Neuronal stem cell (in vitro differentiated cells): ENCODE measurements around the gene SLC6A7.

ENCODE experiments used
- DNase-seq: peaks from one replicate; pipeline ENCODE4 v3.0.0-alpha.2; 2013; ENCODE audit warnings: low spot score
- H2AFZ ChIP-seq: one replicate; pipeline ENCODE4 v1.6.1; 2013; ENCODE audit warnings: mild to moderate bottlenecking, low read length, inconsistent platforms
- H2AK5ac ChIP-seq: 2 replicates; pipeline ENCODE4 v1.6.1; 2013; ENCODE audit warnings: low read depth, mild to moderate bottlenecking, inconsistent platforms, low read length, moderate library complexity, mixed read lengths
- H2BK120ac ChIP-seq: 2 replicates; pipeline ENCODE4 v1.6.1; 2013; ENCODE audit warnings: low read depth, mild to moderate bottlenecking, inconsistent platforms, low read length, moderate library complexity, mixed read lengths
- H2BK12ac ChIP-seq: one replicate; pipeline ENCODE4 v1.6.1; 2013; ENCODE audit warnings: low read length, inconsistent platforms
- H2BK15ac ChIP-seq: 2 replicates; pipeline ENCODE4 v1.6.1; 2013; ENCODE audit warnings: mild to moderate bottlenecking, low read length, inconsistent platforms, mixed read lengths
- H2BK5ac ChIP-seq: one replicate; pipeline ENCODE4 v1.6.1; 2013; ENCODE audit warnings: inconsistent platforms, mild to moderate bottlenecking, low read length, moderate library complexity
- H3K14ac ChIP-seq: one replicate; pipeline ENCODE4 v1.6.1; 2013; ENCODE audit warnings: low read length, inconsistent platforms
- H3K18ac ChIP-seq: 2 replicates; pipeline ENCODE4 v1.6.1; 2013; ENCODE audit warnings: low read length, inconsistent platforms
- H3K23ac ChIP-seq: 2 replicates; pipeline ENCODE4 v1.6.1; 2013; ENCODE audit warnings: low read depth, mild to moderate bottlenecking, mixed read lengths, low read length, inconsistent platforms; ENCODE audit not compliant: poor library complexity
- H3K27ac ChIP-seq: replicated peaks from 3 replicates; pipeline ENCODE4 v1.5.1; 2013; ENCODE audit warnings: low read length, inconsistent platforms
- H3K27me3 ChIP-seq, 3 experiments: 2 replicates each; pipeline ENCODE4 v1.6.1; 2013; ENCODE audit warnings: low read length in 3 of 3, mild to moderate bottlenecking in 2 of 3, inconsistent platforms in 1 of 3, low read depth in 1 of 3, mixed read lengths in 1 of 3, moderate library complexity in 1 of 3; ENCODE audit not compliant: control insufficient read depth in 3 of 3, insufficient read depth in 3 of 3
- H3K36me3 ChIP-seq, 2 donors: replicated peaks in 1 of 2; 2 replicates each; pipeline ENCODE4 v1.6.1; 2013; ENCODE audit warnings: low read length in 2 of 2; ENCODE audit not compliant: control insufficient read depth in 2 of 2, insufficient read depth in 2 of 2
- H3K4ac ChIP-seq: 2 replicates; pipeline ENCODE4 v1.6.1; 2013; ENCODE audit warnings: inconsistent platforms, mild to moderate bottlenecking, low read length, moderate library complexity
- H3K4me1 ChIP-seq, 2 donors: 1 replicate in 1 of 2; 2 replicates in 1 of 2; pipeline ENCODE4 v1.6.1; 2013; ENCODE audit warnings: low read length in 2 of 2, low read depth in 1 of 2; ENCODE audit not compliant: control insufficient read depth in 2 of 2, insufficient read depth in 1 of 2
- H3K4me2 ChIP-seq: one replicate; pipeline ENCODE4 v1.6.1; 2013; ENCODE audit warnings: mild to moderate bottlenecking, low read length, inconsistent platforms; ENCODE audit not compliant: insufficient read depth, poor library complexity, severe bottlenecking
- H3K4me3 ChIP-seq, 2 donors: 2 replicates each; pipeline ENCODE4 v1.5.1; 2013; ENCODE audit warnings: low read length in 2 of 2, mild to moderate bottlenecking in 2 of 2, inconsistent platforms in 1 of 2, moderate library complexity in 1 of 2
- H3K79me1 ChIP-seq: one replicate; pipeline ENCODE4 v1.6.1; 2013; ENCODE audit warnings: low read depth, mild to moderate bottlenecking, inconsistent platforms, low read length, moderate library complexity
- H3K9ac ChIP-seq: one replicate; pipeline ENCODE4 v1.6.1; 2013; ENCODE audit warnings: mild to moderate bottlenecking, low read depth, low read length, inconsistent platforms; ENCODE audit not compliant: poor library complexity
- H3K9me3 ChIP-seq, 2 donors: replicated peaks in 1 of 2; 2 replicates each; pipeline versions ENCODE3 to v1.6.1; 2013; ENCODE audit warnings: low read length in 2 of 2, mild to moderate bottlenecking in 2 of 2, inconsistent platforms in 1 of 2, low read depth in 1 of 2, mixed read lengths in 1 of 2, moderate library complexity in 1 of 2; ENCODE audit not compliant: control insufficient read depth in 2 of 2, insufficient read depth in 1 of 2
- H4K8ac ChIP-seq: one replicate; pipeline ENCODE4 v1.6.1; 2013; ENCODE audit warnings: low read depth, mild to moderate bottlenecking, inconsistent platforms, low read length, moderate library complexity
- H4K91ac ChIP-seq: one replicate; pipeline ENCODE4 v1.6.1; 2013; ENCODE audit warnings: low read length, low read depth, mild to moderate bottlenecking, inconsistent platforms; ENCODE audit not compliant: poor library complexity
- WGBS, 2 donors: extraction: QIAGEN DNeasy Blood & Tissue Kit; methylation state at CpG; one replicate each; pipeline ENCODE4 v1.1.7; 2013; ENCODE audit warnings: missing lambda C conversion rate in 2 of 2, mixed read lengths in 1 of 2; ENCODE audit not compliant: insufficient read length in 2 of 2, insufficient replicate concordance in 1 of 2; ENCODE audit errors: extremely low coverage in 2 of 2; 5-methylcytosine and 5-hydroxymethylcytosine counted together

The SLC6A7 gene

GRCh38 chr5:150184006-150184405 is 5.9 kb upstream of the SLC6A7 start:
- H2AFZ ChIP-seq = no peak overlapping the region
- peaks cover 1 to 77% (median 10%) of the 10 kb centered on the region in 3 experiments for H3K27me3 ChIP-seq
- no CpG with 5 or more reads among the region's 2 CpGs for WGBS, 2 donors

GRCh38 chr5:150184990-150185912 is 4.6 kb upstream of the SLC6A7 start:
- H3K79me1 ChIP-seq = no peaks in the 10 kb centered on the region
- H3K4ac ChIP-seq = no peak overlapping the region
- WGBS, 2 donors = no CpG with 5 or more reads among the region's 12 CpGs
- no peak overlapping the region for H3K4me2 ChIP-seq
- H3K27ac ChIP-seq = no peak overlapping the region
- H4K91ac ChIP-seq = no peak overlapping the region
- no peak overlapping the region for H2BK12ac ChIP-seq
- no peak overlapping the region for H3K9ac ChIP-seq
- no peak overlapping the region for H4K8ac ChIP-seq
- no peak overlapping the region for H3K14ac ChIP-seq
- no peak overlapping the region for H3K23ac ChIP-seq
- no peak overlapping the region for H2BK15ac ChIP-seq
- H2AFZ ChIP-seq = no peak overlapping the region
- H2BK120ac ChIP-seq = no peak overlapping the region
- no peaks in the 10 kb centered on the region for H3K4me1 ChIP-seq
- H3K9me3 ChIP-seq = peaks cover 0 to 2% of the 10 kb centered on the region in 2 donors
- H3K18ac ChIP-seq = no peak overlapping the region
- no peak for DNase-seq
- peaks cover 14 to 88% (median 23%) of the 10 kb centered on the region in 3 experiments for H3K27me3 ChIP-seq
- no peak overlapping the region for H3K4me3 ChIP-seq
- no peaks in the 10 kb centered on the region for H3K36me3 ChIP-seq
- no peak overlapping the region for H2BK5ac ChIP-seq
- H2AK5ac ChIP-seq = no peak overlapping the region

More at GRCh38 chr5:150184006-150184405, 5.9 kb upstream of the SLC6A7 start:
- no peak overlapping the region for H2BK12ac ChIP-seq
- H2BK120ac ChIP-seq = no peak overlapping the region
- H3K9ac ChIP-seq = no peak overlapping the region
- no peak overlapping the region for H3K4ac ChIP-seq
- DNase-seq = no peak
- H3K18ac ChIP-seq = no peak overlapping the region
- H4K91ac ChIP-seq = no peak overlapping the region
- no peak overlapping the region for H3K14ac ChIP-seq
- no peaks in the 10 kb centered on the region for H3K36me3 ChIP-seq
- H3K4me2 ChIP-seq = no peak overlapping the region
- H3K4me3 ChIP-seq = peak overlapping the region in 1 of 2 donors; percentile 58
- no peak overlapping the region for H3K27ac ChIP-seq
- H2AK5ac ChIP-seq = no peak overlapping the region
- no peak overlapping the region for H4K8ac ChIP-seq
- no peak overlapping the region for H2BK5ac ChIP-seq
- H3K23ac ChIP-seq = no peak overlapping the region
- no peaks in the 10 kb centered on the region for H3K9me3 ChIP-seq
- H2BK15ac ChIP-seq = no peak overlapping the region
- H3K4me1 ChIP-seq = no peaks in the 10 kb centered on the region
- no peaks in the 10 kb centered on the region for H3K79me1 ChIP-seq

- H3K9ac ChIP-seq = no peak overlapping the region
- H2BK12ac ChIP-seq = no peak overlapping the region
- peaks cover 19 to 96% (median 32%) of the 10 kb centered on the region in 3 experiments for H3K27me3 ChIP-seq
- H3K18ac ChIP-seq = no peak overlapping the region
- peaks cover 0 to 3% of the 10 kb centered on the region in 2 donors for H3K4me1 ChIP-seq
- no CpG with 5 or more reads among the region's 8 CpGs for WGBS, 2 donors
- no peak overlapping the region for H3K4me2 ChIP-seq
- H2AK5ac ChIP-seq = no peak overlapping the region
- no peak overlapping the region for H4K91ac ChIP-seq
- no peaks in the 10 kb centered on the region for H3K79me1 ChIP-seq
- no peaks in the 10 kb centered on the region for H3K36me3 ChIP-seq
- H2BK15ac ChIP-seq = no peak overlapping the region
- no peak overlapping the region for H3K14ac ChIP-seq
- no peak overlapping the region for H2BK120ac ChIP-seq
- H4K8ac ChIP-seq = no peak overlapping the region
- H2AFZ ChIP-seq = no peak overlapping the region
- peaks cover 0 to 2% of the 10 kb centered on the region in 2 donors for H3K9me3 ChIP-seq
- no peak overlapping the region for H3K4ac ChIP-seq
- H3K23ac ChIP-seq = no peak overlapping the region
- no peak overlapping the region for H2BK5ac ChIP-seq
- no peak overlapping the region for H3K4me3 ChIP-seq
- no peak for DNase-seq
- no peak overlapping the region for H3K27ac ChIP-seq
Observed at GRCh38 chr5:150186137-150186536, 3.7 kb upstream of the SLC6A7 start.

GRCh38 chr5:150186897-150187296 is 3.0 kb upstream of the SLC6A7 start:
- no peak overlapping the region for H3K4me2 ChIP-seq

More at GRCh38 chr5:150186897-150187296, 3.0 kb upstream of the SLC6A7 start:
- no peak overlapping the region for H4K8ac ChIP-seq
- H2BK5ac ChIP-seq = no peak overlapping the region
- H3K27ac ChIP-seq = no peak overlapping the region
- no peak overlapping the region for H3K23ac ChIP-seq
- no peak overlapping the region for H4K91ac ChIP-seq
- peaks cover 0 to 3% of the 10 kb centered on the region in 2 donors for H3K4me1 ChIP-seq
- H3K27me3 ChIP-seq = peaks cover 19 to 98% (median 36%) of the 10 kb centered on the region in 3 experiments
- no peak overlapping the region for H3K18ac ChIP-seq
- no peak for DNase-seq
- H3K14ac ChIP-seq = no peak overlapping the region
- H3K79me1 ChIP-seq = no peaks in the 10 kb centered on the region
- H3K9ac ChIP-seq = no peak overlapping the region
- H2BK12ac ChIP-seq = no peak overlapping the region
- no peak overlapping the region for H2BK120ac ChIP-seq
- H2BK15ac ChIP-seq = no peak overlapping the region
- no peak overlapping the region for H3K4ac ChIP-seq
- WGBS, 2 donors = no CpG with 5 or more reads among the region's 4 CpGs
- no peaks in the 10 kb centered on the region for H3K36me3 ChIP-seq
- peaks cover 0 to 2% of the 10 kb centered on the region in 2 donors for H3K9me3 ChIP-seq
- H3K4me3 ChIP-seq = no peak overlapping the region
- no peak overlapping the region for H2AFZ ChIP-seq
- H2AK5ac ChIP-seq = no peak overlapping the region
